HG03064 (cell line): ENCODE results near the gene PLIN4.
"Not testable (repeated sequence)": the region's sequence is repeated elsewhere in the genome, so short reads cannot be mapped to it uniquely, and the experiment has no call there.

Source experiments
- ATAC-seq: cut with Tn5 transposase; IDR thresholded peaks from one replicate; pipeline ENCODE4 v1.9.1; 2021; ENCODE audit warnings: low read depth; ENCODE audit not compliant: unreplicated experiment

Gene PLIN4, protein sequence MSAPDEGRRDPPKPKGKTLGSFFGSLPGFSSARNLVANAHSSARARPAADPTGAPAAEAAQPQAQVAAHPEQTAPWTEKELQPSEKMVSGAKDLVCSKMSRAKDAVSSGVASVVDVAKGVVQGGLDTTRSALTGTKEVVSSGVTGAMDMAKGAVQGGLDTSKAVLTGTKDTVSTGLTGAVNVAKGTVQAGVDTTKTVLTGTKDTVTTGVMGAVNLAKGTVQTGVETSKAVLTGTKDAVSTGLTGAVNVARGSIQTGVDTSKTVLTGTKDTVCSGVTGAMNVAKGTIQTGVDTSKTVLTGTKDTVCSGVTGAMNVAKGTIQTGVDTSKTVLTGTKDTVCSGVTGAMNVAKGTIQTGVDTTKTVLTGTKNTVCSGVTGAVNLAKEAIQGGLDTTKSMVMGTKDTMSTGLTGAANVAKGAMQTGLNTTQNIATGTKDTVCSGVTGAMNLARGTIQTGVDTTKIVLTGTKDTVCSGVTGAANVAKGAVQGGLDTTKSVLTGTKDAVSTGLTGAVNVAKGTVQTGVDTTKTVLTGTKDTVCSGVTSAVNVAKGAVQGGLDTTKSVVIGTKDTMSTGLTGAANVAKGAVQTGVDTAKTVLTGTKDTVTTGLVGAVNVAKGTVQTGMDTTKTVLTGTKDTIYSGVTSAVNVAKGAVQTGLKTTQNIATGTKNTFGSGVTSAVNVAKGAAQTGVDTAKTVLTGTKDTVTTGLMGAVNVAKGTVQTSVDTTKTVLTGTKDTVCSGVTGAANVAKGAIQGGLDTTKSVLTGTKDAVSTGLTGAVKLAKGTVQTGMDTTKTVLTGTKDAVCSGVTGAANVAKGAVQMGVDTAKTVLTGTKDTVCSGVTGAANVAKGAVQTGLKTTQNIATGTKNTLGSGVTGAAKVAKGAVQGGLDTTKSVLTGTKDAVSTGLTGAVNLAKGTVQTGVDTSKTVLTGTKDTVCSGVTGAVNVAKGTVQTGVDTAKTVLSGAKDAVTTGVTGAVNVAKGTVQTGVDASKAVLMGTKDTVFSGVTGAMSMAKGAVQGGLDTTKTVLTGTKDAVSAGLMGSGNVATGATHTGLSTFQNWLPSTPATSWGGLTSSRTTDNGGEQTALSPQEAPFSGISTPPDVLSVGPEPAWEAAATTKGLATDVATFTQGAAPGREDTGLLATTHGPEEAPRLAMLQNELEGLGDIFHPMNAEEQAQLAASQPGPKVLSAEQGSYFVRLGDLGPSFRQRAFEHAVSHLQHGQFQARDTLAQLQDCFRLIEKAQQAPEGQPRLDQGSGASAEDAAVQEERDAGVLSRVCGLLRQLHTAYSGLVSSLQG (N-terminal part only)

DNA sequence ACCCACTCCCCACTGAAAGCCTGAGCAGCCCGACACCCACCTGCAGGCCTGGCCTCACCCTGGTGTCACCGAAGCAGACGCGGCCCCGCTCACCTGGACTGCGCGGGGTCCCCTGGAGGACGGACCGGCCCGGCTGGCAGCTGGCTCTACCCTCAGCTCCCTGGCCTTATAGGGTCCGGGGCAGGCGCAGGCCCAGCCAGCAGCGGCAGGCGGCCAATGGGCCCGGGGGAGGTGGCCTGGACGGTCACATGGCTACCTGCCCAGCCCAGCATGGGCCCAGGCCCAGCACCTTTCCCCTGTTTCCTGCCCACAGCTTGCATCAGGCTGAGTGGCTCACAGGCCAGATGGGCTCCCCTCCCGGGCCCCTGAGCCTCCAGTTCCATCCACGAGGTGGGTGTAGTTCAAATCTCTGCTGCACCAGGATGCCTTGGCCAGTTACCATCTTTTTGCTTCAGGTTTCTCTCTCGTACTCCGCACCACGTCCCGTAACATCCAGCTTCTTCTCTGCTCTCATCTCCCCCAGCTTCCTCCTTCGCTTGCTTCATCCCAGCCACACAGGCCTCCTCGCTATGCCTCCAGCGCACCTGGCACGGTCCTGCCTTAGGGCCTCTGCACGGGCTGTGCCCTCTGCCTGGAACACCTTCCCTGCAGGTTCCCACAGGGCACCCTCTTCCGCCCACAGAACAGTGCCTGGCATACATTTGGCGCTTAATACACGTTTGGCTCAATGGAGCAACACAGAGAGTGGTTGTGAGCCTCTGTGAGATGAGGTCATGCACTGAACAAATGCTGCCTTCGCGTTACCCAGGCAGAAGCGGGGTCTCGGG, at the start of gene PLIN4:
Gene PLIN4, minus strand, starts transcription at position 142 of the 827 bp plus-strand sequence. CDS start 214 bp downstream, outside the sequence.
- no peak for ATAC-seq

DNA sequence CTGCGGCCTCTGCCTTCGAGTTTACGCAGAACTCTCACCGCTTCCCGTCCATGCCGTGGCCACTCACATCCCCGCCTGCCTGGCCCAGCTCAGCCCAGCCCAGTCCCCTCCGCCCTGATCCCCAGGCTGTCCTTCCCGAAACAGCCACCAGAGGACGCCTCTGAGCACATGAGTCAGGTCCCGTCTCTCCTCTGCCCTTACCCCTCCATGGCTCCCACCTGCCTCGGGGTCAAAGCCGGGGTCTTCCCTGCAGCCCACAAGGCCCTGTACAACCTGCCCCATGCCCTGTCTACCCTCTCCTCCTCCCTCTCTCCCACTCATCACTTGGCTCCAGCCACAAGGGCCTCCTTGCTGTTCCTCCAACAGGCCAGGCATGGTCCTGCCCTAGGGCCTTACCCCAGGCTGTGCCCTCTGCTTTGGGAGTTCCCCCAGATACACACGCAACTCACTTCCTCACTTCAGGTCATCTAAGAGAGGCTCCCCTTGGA, 49.3 kb upstream of the PLIN4 start:
- ATAC-seq = no peak

DNA sequence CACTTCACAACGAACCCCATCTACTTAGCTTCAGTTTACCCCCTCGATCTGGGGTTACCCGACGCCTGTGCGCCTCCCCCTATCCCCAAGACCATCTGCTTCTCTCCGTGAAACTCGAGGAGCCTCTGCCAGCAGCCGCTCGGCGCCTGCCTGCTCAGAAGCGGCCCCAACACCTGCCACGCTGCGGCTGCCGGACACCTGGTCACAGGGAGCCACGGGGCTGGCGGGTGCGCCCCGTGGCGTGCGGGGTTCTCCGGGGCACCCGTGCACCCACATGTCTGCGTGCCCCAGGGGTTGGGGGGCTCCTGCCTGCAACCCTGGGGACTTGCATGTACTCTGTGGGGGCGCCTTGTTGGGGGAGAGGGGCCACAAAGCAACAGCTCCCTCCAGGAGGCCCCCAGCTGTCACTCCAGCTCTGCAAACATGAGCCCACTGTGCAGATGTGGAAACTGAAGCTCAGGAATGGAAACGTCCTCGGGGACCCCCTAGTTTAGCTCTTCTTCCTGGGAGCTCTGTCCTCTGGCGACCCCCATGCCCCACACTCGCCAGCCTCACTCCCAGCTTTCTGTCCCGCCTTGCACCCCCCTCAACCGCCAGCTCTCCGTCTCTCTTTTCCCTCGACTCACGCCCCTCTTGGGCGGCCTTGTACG, 48.2 kb upstream of the PLIN4 start:
- ATAC-seq = no peak

DNA sequence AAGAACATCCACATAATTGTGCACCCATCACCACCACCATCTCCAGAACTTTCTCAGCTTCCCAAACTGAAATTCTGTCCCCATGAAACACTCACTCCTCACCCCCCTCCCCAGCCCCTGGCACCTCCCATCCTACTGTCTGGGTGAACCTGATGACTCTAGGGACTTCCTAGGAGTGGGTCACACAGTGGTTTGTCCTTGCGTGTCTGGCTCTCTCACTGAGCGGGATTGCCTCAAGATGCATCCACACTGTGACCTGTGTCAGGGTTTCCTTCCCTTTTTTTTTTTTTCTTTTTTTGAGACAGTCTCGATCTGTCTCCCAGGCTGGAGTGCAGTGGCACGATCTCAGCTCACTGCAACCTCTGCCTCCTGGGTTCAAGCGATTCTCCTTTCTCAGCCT, 45.3 kb upstream of the PLIN4 start:
- not testable (repeated sequence) for ATAC-seq

DNA sequence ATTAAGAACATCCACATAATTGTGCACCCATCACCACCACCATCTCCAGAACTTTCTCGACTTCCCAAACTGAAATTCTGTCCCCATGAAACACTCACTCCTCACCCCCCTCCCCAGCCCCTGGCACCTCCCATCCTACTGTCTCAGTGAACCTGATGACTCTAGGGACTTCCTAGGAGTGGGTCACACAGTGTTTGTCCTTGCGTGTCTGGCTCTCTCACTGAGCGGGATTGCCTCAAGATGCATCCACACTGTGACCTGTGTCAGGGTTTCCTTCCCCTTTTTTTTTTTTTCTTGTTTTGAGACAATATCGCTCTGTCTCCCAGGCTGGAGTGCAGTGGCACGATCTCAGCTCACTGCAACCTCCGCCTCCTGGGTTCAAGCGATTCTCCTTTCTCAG, 43.8 kb upstream of the PLIN4 start:
- ATAC-seq = not testable (repeated sequence)

DNA sequence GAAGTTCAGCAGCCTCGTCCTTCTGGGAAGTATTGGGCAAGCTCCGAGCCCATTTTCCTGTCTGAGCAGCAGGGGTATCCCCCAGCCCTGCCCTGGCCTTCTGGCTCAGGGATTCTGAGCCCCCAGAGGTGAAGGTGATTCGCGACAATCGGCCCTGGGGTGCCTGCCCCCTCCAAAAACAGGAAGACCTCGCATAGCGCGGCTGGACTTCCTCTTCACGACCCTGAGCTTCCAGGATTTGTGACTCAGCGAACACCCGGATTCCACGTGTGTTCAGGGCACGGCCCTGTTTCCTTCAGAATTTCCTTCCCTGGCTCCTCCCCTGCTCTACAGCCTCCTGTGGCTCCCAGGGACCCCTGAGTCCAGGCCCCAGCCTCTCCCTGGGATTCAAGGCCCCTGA, 41.3 kb upstream of the PLIN4 start, which contains the start of gene SEMA6B:
Gene SEMA6B, minus strand, starts transcription at position 116 of the 400 bp plus-strand sequence. CDS start 1,227 bp downstream, outside the sequence.
- no peak for ATAC-seq

DNA sequence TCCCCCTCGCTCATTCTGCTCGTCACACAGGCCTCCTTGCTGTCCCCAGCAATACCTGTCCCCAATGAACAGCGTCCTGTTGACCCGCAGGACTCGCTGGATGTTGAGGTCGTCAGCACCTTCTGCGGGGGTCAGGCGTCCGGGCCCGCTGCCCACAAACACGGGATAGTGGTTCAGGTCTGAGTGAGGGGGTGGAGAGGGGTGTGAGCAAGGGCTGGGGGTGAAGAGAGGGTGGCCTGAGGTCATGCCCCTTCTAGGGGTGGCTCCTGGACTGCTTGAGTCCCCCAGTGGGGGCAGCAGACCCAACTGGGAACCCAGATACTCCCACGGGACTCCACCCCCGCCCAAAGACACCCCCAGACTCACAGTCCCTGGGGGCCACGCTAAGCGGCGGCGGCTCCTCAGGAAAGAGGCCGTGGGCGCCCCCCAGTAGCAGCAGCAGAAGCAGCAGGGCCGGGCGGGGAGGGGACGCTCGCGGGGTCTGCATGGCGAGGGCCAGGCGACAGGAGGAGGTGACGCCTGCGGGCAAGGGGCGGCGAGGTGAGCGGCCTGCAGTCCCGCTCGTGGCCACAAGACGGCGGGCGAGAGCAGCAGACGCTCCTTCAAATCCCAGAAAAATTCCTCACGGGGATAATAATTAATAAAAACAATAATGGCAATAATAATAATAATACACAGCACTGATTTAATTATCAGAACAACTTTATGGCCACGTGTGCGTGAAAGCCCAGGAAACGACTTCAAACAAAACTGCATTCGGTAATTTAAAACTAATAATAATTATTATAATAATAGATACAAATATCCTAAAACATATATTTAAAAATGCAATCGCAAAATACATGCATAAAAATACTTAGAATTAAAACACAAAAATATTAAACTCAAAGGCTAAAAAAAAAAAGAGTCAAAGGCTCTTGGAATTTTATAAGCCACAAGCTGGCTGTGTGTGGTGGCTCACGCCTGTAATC, 40.0 kb upstream of the PLIN4 start:
- ATAC-seq = no peak

DNA sequence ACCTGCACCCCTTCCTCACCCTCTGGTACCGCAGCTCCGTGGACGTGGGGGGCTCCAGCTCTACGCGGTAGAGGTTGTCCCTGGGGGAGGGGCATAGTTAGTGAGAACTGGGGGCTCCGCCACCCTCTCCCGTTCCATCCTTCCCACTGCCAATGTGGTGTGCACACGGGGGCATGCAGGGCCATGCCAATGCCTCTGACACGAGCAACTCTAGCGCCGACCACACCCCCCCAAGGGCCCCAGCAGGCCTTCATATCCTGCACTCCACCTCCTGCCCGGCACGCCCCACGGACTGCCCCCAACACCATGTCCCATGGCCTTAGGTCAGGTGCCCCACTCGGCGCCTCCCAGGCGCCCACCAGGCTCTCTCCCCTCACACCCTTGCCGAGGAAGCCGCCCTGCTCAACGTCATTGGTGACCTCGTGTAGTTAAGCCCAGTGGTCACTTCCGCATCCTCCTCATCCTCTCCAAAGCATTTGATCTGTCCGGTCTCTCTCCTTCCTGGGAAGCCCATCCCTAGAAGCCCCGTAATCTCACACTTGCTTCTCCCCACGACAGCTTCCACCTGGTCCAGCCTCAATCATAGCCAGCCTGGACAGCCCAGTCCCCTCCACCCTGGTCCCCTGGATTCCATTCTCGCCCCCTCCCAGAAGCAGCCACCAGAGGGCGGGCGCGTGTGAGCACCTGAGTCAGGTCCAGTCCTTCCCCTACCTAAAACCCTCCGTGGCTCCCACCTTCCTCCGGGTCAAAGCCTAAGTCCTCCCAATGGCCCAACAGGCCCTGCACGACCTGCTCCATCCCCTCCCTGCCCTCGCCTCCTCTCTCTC, 39.1 kb upstream of the PLIN4 start:
- ATAC-seq = no peak

DNA sequence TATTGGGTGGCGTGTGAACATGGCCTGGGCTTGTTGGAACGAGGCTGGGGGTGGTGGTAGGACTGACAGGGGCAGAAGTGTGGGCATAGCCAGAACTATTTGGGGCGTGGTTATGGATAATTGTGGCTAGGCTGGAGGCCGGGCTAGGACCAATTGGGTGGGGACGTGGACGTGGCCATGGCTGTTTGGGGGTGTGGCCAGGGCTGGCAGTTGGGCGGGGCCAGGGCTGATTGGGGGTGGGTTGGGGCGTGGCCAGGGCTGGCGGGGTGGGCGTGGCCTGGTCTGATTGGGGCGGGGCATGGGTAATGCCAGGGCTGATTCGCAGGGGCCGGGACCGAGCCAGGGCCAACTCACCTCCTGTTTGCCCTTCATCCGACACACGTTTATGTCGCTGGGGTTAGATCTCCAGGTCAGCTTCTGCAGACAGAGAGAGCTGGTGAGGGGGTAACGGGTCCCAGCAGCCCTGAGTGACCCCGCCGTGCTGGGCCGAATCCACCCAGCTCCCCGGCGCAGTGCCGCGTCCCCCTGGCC, 38.4 kb upstream of the PLIN4 start:
- no peak for ATAC-seq

DNA sequence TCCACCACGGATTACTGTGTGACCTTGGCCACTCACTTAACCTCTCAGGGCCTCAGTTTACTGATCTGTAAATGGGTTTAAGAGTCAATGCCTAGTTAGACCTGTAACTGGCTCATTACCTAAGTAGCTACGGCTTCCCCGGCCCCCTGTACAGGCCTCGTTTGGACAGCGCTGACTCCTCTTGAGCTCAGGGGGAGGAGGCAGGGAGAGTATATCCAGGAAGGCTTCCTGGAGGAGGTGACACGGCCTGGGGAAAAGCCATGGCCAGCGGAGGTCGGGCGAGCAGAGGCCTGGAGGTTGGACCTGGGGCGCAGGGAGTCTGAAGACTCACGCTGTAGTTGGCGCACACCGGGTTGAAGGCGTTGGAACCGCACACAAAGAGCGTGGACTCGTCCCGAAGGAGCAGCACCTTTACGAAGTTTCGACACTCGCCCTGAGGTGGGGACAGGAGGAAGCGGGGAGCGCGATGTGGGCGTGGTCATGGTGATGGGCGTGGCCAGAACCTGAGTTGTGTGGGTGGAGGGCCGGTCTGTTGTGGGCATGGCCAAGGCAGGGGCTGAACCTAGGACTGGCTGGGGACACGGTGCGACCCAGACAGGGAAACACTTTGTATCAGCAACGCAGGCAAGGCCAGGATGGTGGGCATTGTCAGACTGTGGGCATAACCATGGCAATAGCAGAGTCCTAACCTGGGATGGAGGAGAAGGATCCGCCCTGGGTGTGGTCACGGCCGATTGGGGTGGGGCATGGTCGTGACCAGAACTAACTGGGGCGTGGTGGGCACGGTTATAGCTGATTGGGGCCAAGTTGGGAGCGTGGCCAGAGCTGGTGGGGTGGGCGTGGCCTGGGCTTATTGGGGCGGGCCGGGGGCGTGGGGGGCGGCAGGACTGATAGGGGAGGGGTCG, 37.6 kb upstream of the PLIN4 start:
- no peak for ATAC-seq

DNA sequence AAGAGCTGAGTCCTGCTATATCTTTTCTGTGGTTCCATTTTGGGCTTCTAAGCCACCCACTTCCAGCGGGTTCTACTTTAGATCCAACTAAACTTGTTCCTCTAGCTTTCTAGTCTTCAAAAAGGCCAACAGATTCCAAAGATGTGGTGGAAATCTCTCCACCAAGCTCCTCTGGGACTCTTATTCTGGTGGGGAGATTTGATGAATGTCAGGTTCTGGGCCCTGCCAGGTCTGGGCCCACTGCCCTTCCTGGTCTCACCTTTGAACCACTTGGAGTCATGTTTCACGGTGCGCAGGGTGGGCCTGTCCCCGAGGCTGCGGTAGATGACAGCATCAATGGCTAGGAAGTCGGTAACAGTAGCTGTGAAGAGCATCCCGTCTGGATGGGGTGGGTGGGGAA, 36.4 kb upstream of the PLIN4 start:
- no peak for ATAC-seq

DNA sequence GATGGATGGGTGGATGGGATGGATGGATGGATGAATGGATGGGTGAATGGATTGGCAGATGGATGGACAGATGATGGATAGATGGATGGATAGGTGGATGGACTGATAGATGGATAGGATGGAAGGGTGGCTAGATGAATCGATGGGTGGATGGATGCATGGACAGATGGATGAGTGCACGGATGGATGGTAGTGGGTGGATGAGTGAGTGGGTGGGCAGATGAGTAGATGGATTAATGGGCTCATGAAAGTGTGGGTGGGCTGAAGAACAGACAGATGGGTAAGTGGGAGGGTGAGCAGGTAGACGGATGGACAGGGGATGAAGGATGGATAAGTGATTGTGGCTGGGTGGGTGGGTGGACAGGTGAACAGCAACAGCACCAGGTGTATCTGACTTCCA, 35.5 kb upstream of the PLIN4 start:
- ATAC-seq = no peak

DNA sequence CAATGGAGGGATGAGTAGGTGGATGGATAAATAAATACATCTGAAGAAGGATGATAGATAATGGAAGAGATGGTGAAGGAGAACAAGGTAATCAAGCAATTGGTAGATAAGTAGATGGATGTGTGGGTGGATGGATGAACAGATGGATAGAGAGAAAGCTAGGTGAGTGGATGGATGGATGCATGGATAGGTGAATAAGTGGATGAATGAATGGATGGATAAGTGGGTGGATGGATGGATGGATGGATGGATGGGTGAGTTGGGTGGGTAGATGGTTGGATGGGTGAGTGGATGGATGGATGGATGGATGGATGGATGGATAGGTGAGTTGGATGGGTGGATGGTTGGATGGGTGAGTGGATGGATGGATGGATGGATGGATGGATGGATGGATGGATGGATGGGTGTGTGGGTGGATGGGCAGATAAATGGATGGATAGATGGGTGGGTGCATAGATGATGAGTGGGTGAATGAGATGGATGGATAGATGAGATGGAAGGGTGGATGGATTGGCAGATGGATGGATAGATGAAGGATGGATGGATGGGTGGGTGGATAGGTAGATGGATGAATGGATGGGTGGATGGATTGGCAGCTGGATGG, 34.9 kb upstream of the PLIN4 start:
- no peak for ATAC-seq

DNA sequence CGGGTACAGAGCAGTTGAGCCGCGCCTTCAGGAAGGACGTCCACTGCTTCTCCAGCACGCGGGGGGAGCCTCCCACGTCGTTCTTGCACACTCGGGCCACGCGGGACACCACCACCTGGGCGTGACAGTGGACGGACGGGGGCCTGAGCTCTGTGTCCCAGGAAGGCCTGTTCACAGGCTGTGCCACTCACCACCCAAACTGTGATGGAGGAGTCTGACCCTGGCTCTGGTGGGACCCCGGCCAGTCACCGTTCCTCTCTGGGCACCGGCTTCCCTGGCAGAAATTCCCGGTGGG, 34.2 kb upstream of the PLIN4 start:
- no peak for ATAC-seq

DNA sequence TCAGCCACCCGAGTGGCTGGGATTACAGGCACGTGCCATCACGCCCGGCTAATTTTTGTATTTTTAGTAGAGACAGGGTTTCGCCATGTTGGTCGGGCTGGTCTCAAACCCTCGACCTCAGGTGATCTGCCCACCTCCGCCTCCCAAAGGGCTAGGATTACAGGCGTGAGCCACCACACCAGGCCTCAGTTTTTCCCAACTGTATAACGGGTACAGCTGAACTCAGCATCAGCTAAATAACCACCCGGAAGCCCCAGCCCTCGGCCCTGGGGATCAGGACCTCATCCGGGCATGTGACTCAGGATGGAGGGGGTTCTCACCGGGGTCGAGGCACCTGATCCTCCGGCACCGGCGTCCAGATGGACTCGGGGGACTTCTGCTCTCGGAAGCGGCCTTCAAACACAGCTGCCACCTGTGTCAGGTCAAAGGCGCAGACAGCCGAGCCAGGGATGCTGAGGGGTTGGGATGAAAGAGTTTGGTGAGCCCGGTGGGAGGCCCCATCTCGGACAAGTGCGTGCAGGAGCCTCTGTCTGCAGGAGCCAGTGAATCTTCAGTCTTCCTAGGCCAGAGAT, 32.3 kb upstream of the PLIN4 start:
- no peak for ATAC-seq
